HepG2 (cell line): Measurements from ENCODE around the gene IRS1. TPM values are rescaled to one million over a fixed set of nuclear protein-coding genes. Genes with fewer than 3 reads are reported as not detected.

Experiments used
- GPN1 ChIP-seq: sonication (generic); formaldehyde crosslinking; IDR thresholded peaks from 2 replicates; pipeline ENCODE4 v1.5.1; 2020; ENCODE audit warnings: missing genetic modification reagents, borderline replicate concordance
- GTF3A ChIP-seq: sonication (generic); formaldehyde crosslinking; conservative IDR thresholded peaks from 2 replicates; pipeline ENCODE4 v1.4.0; 2020; ENCODE audit warnings: mild to moderate bottlenecking, missing genetic modification reagents
- HNRNPLL ChIP-seq: fragments of 200-400 bp; formaldehyde crosslinking; IDR thresholded peaks from 2 replicates; pipeline ENCODE4 v1.6.1; 2017; ENCODE audit warnings: mild to moderate bottlenecking, low read depth, low read length; ENCODE audit not compliant: poor library complexity, severe bottlenecking
- HNRNPUL1 ChIP-seq: fragments of 200-400 bp; formaldehyde crosslinking; IDR thresholded peaks from 2 replicates; pipeline ENCODE4 v1.6.1; 2017; ENCODE audit warnings: low read depth, mild to moderate bottlenecking, low read length, moderate library complexity
- IKZF1 ChIP-seq: fragments of 450-650 bp; IDR thresholded peaks from 2 replicates; pipeline ENCODE4 v1.7.1; 2016
- IRX3 ChIP-seq: sonication (generic); formaldehyde crosslinking; IDR thresholded peaks from 2 replicates; pipeline ENCODE4 v1.8.1; 2023; ENCODE audit warnings: mild to moderate bottlenecking, low read depth, missing genetic modification reagents, borderline replicate concordance
- KDM5A ChIP-seq: fragments of 200-600 bp; sonication (generic); IDR thresholded peaks from 2 replicates; pipeline ENCODE4 v1.7.0; 2018; ENCODE audit warnings: antibody characterized with exemption, mild to moderate bottlenecking, low read length, borderline replicate concordance
- KLF12 ChIP-seq: sonication (generic); formaldehyde crosslinking; IDR thresholded peaks from 2 replicates; pipeline ENCODE4 v1.4.0; 2020; ENCODE audit warnings: missing genetic modification reagents, borderline replicate concordance
- NFRKB ChIP-seq: fragments of 450-650 bp; IDR thresholded peaks from 2 replicates; pipeline ENCODE4 v1.6.1; 2017
- RFX1 ChIP-seq: fragments of 450-650 bp; IDR thresholded peaks from 2 replicates; pipeline ENCODE4 v1.6.1; 2017
- SMAD3 ChIP-seq: sonication (generic); formaldehyde crosslinking; IDR thresholded peaks from 2 replicates; pipeline ENCODE4 v1.4.0; 2020; ENCODE audit warnings: missing genetic modification reagents
- SOX13 ChIP-seq, 3 experiments: fragments of 450-650 bp in 1 of 3; sonication (generic) in 1 of 3; formaldehyde crosslinking in 1 of 3; IDR thresholded peaks in 2 of 3; conservative IDR thresholded peaks in 1 of 3; 2 replicates each; pipeline versions ENCODE4 v1.5.0 to v1.6.1; 2016 to 2020; ENCODE audit warnings: antibody characterized with exemption in 1 of 3, mild to moderate bottlenecking in 1 of 3, missing compliant biosample characterization in 1 of 3, missing genetic modification reagents in 1 of 3, moderate library complexity in 1 of 3
- SPEN ChIP-seq: sonication (generic); formaldehyde crosslinking; IDR thresholded peaks from 2 replicates; pipeline ENCODE4 v1.5.1; 2020; ENCODE audit warnings: low read depth, mild to moderate bottlenecking, missing genetic modification reagents
- THAP11 ChIP-seq: IDR thresholded peaks from 2 replicates; pipeline ENCODE4 v1.6.1; 2016; ENCODE audit warnings: missing biosample characterization, missing genetic modification reagents
- THAP7 ChIP-seq: sonication (generic); formaldehyde crosslinking; IDR thresholded peaks from 2 replicates; pipeline ENCODE4 v1.8.1; 2023; ENCODE audit warnings: mild to moderate bottlenecking, missing genetic modification reagents
- TSC22D2 ChIP-seq: sonication (generic); formaldehyde crosslinking; IDR thresholded peaks from 2 replicates; pipeline ENCODE4 v1.5.1; 2020; ENCODE audit warnings: missing genetic modification reagents, mild to moderate bottlenecking, borderline replicate concordance
- ZEB1 ChIP-seq: IDR thresholded peaks from 2 replicates; pipeline ENCODE4 v1.6.1; 2012; ENCODE audit warnings: mild to moderate bottlenecking, low read depth, inconsistent platforms; ENCODE audit not compliant: insufficient replicate concordance
- ZNF180 ChIP-seq: sonication (generic); formaldehyde crosslinking; IDR thresholded peaks from 2 replicates; pipeline ENCODE4 v1.4.0; 2020; ENCODE audit warnings: low read depth, missing genetic modification reagents, borderline replicate concordance
- ZNF3 ChIP-seq: IDR thresholded peaks from 2 replicates; pipeline ENCODE4 v1.7.0; 2017; ENCODE audit warnings: inconsistent platforms
- ZNF354B ChIP-seq: sonication (generic); formaldehyde crosslinking; IDR thresholded peaks from 2 replicates; pipeline ENCODE4 v1.8.0; 2022; ENCODE audit warnings: mild to moderate bottlenecking, missing genetic modification reagents
- ZNF367 ChIP-seq: sonication (generic); formaldehyde crosslinking; IDR thresholded peaks from 2 replicates; pipeline ENCODE4 v1.4.0; 2020; ENCODE audit warnings: missing genetic modification reagents, borderline replicate concordance
- ZNF382 ChIP-seq: sonication (generic); formaldehyde crosslinking; IDR thresholded peaks from 2 replicates; pipeline ENCODE4 v1.5.0; 2020; ENCODE audit warnings: missing genetic modification reagents, mild to moderate bottlenecking, borderline replicate concordance
- ZNF446 ChIP-seq: sonication (generic); formaldehyde crosslinking; IDR thresholded peaks from 2 replicates; pipeline ENCODE4 v1.5.0; 2020; ENCODE audit warnings: mild to moderate bottlenecking, missing genetic modification reagents
- ZNF570 ChIP-seq: sonication (generic); formaldehyde crosslinking; IDR thresholded peaks from 2 replicates; pipeline ENCODE4 v1.4.0; 2020; ENCODE audit warnings: mild to moderate bottlenecking, missing genetic modification reagents, borderline replicate concordance
- ZNF589 ChIP-seq: sonication (generic); formaldehyde crosslinking; conservative IDR thresholded peaks from 2 replicates; pipeline ENCODE4 v1.8.0; 2022; ENCODE audit warnings: mild to moderate bottlenecking, moderate library complexity, missing genetic modification reagents
- ZNF629 ChIP-seq: sonication (generic); formaldehyde crosslinking; conservative IDR thresholded peaks from 2 replicates; pipeline ENCODE4 v1.5.0; 2020; ENCODE audit warnings: missing genetic modification reagents
- ZNF841 ChIP-seq: sonication (generic); formaldehyde crosslinking; IDR thresholded peaks from 2 replicates; pipeline ENCODE4 v1.8.1; 2023; ENCODE audit warnings: missing genetic modification reagents, borderline replicate concordance
- ZNF883 ChIP-seq: sonication (generic); formaldehyde crosslinking; IDR thresholded peaks from 2 replicates; pipeline ENCODE4 v1.5.1; 2020; ENCODE audit warnings: mild to moderate bottlenecking, missing genetic modification reagents; ENCODE audit errors: not compliant biosample characterization
- polyA plus RNA-seq, 8 experiments: library from polyadenylated mRNA; depleted of rRNA in 3 of 8; stranded (reverse) in 7 of 8; unstranded in 1 of 8; fragments of >200 nt; fragmentation: Illumina TruSeq in 4 of 8; extraction: Trizol in 4 of 8; gene quantifications; 2 replicates each; pipeline versions ENCODE4 v1.2.1 to v1.2.3, GENCODE V29; 2011 to 2016; ENCODE audit warnings: low read depth in 4 of 8, missing spikeins in 1 of 8, mixed read lengths in 1 of 8; ENCODE audit not compliant: insufficient read depth in 1 of 8
- total RNA-seq, 5 experiments: library from RNA; depleted of rRNA; stranded (reverse); fragments of >200 nt; fragmentation: Illumina TruSeq; extraction: Trizol; gene quantifications; 2 replicates each; pipeline ENCODE4 v1.2.3, GENCODE V29; 2016; ENCODE audit warnings: low read depth in 1 of 5
- TF ChIP-seq, protein P1 (sequence below): sonication (generic); formaldehyde crosslinking; IDR thresholded peaks from 2 replicates; pipeline ENCODE4 v1.8.0; 2022; ENCODE audit warnings: missing genetic modification reagents, mild to moderate bottlenecking, borderline replicate concordance
- TF ChIP-seq, protein P2 (sequence below): sonication (generic); formaldehyde crosslinking; IDR thresholded peaks from 2 replicates; pipeline ENCODE4 v1.5.0; 2020; ENCODE audit warnings: missing genetic modification reagents

IRS1 gene
- total and polyA plus RNA-seq, 2 of the 13 experiments (the other 11 are each of a cell fraction or from before 2014, with no cell fraction given) = 8.7 to 9.0 TPM

DNA sequence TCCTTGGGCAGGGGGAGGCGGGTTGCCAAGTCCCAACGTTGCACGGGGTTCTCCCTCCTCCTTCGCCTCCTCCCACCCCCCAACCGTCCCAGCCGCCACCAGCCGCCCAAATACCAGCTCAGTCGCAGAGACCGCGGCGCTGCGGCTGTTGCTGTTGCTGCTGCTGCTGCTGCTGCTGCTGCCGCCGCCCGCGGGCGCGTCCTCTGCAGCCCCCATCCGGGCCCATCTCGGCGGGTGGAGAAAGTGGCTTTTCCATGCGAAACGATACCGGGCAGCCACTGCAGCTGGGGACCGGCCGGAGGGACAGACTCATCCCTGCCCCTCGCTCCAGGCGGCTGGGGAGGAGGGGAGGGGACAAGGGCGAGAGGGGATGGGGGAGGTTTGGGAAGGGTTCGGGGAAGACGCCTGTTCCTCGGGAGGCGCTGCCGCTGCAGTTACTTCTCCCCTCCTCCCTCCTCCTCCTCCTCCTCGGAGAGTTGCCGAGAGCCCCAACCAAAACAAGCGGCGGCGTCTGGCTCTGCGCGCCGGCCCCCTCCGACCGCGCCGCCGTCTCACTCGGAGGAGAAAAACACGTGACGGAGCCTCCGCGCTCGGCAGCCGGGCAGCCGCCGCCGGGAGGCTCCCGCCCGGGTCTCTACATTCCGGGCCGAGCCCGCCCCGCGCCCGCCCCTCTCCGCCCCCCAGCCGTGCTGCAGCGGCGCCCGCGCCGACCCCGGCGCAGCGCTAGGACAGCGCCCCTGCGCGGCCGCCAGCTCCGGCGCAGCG lies at the start of gene IRS1 (continued):
- no peak for TF ChIP-seq KLF12 (CRISPR knock-in tag)
- no peak for TF ChIP-seq HNRNPLL
- TF ChIP-seq THAP7 (CRISPR knock-in tag) = 0 out of 2 replicates have a peak, but pooled peaks have one; percentile 23
- TF ChIP-seq SMAD3 (CRISPR knock-in tag) = no peak
- no peak for TF ChIP-seq ZNF180 (CRISPR knock-in tag)
- TF ChIP-seq HNRNPUL1 = no peak
- TF ChIP-seq ZNF382 (CRISPR knock-in tag) = no peak
- no peak; the same call in 1 of the 2 replicates for TF ChIP-seq ZNF589
- 0 out of 2 replicates have a peak, but pooled peaks have one; percentile 11 for TF ChIP-seq KDM5A
- no peak for TF ChIP-seq RFX1
- TF ChIP-seq ZNF367 (CRISPR knock-in tag) = no peak
- TF ChIP-seq, protein P1, sequence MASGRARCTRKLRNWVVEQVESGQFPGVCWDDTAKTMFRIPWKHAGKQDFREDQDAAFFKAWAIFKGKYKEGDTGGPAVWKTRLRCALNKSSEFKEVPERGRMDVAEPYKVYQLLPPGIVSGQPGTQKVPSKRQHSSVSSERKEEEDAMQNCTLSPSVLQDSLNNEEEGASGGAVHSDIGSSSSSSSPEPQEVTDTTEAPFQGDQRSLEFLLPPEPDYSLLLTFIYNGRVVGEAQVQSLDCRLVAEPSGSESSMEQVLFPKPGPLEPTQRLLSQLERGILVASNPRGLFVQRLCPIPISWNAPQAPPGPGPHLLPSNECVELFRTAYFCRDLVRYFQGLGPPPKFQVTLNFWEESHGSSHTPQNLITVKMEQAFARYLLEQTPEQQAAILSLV (CRISPR knock-in tag) = no peak
- TF ChIP-seq ZNF3 = no peak
- TF ChIP-seq ZNF446 (CRISPR knock-in tag) = 0 out of 2 replicates have a peak, but pooled peaks have one; percentile 74
- TF ChIP-seq ZNF570 (CRISPR knock-in tag) = no peak
- TF ChIP-seq, protein P2, sequence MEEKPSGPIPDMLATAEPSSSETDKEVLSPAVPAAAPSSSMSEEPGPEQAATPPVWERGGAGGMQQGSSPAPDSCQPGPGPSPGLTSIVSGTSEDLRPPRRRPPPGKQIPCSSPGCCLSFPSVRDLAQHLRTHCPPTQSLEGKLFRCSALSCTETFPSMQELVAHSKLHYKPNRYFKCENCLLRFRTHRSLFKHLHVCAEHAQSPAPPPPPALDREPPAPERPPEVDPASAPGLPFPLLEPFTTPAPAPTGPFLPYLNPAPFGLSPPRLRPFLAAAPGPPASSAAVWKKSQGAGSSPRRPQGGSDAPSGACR (CRISPR knock-in tag) = peak; percentile 71; the same call in 1 of the 2 replicates
- TF ChIP-seq ZNF883 (CRISPR knock-in tag) = no peak
- TF ChIP-seq IKZF1 = no peak
- TF ChIP-seq TSC22D2 (CRISPR knock-in tag) = no peak
- TF ChIP-seq NFRKB = no peak
- no peak for TF ChIP-seq ZNF841 (CRISPR knock-in tag)
- no peak for TF ChIP-seq IRX3 (CRISPR knock-in tag)
- no peak for TF ChIP-seq ZNF629 (CRISPR knock-in tag)
- TF ChIP-seq GPN1 (CRISPR knock-in tag) = no peak
- TF ChIP-seq ZEB1 = no peak
- TF ChIP-seq ZNF354B (CRISPR knock-in tag) = no peak
- no peak for TF ChIP-seq SOX13 (IDR thresholded peaks at IDR 0.05)
- TF ChIP-seq SOX13 (CRISPR knock-in tag; conservative IDR thresholded peaks at IDR 0.05 in 1 of 2, IDR thresholded peaks at IDR 0.05 in 1 of 2) = peak in 1 of 2 experiments; percentile 22; a peak in 1 of 4 replicates
- no peak for TF ChIP-seq THAP11
- no peak for TF ChIP-seq GTF3A (CRISPR knock-in tag)
- no peak for TF ChIP-seq SPEN
